Right kidney (tissue), 1 donor: ENCODE data around the gene DHRS7B.
"Not testable (repeated sequence)": the region's sequence is repeated elsewhere in the genome, so short reads cannot be mapped to it uniquely, and the experiment has no call there.

Experiments used
- DNase-seq: peaks from one replicate; pipeline ENCODE4 v3.0.0-alpha.2; 2016

DHRS7B gene

DNA sequence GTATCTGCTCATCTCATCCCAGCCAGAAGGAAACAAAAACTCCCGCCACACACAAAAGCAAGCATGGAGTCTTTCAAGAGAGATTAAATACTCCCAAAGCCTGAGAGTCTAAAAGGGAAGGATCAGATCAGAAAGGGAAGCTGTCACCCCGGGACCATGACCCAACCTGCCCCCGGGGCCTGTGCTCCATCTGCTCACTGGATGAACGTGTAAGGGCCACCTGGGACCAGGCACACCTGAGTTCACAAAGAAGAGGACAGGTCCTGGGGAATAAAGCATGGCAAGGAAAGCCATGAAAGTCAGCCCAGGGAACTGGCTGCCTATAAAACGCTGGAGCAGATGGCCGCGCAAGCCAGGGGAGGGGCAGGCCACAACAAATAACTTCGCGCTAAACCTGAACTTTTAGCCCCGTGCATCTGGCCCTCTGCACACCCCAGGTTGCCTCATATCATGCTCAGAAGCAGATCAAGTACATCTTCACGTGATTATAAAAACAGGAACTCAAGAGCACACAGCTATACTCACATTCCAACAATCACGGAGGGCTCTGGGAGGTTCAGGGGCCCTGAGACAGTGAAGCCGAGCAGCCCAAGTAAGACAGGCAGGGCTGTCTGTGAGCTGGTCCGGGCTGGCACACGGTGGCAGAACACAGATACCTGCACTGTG is 83.8 kb downstream of the DHRS7B start:
- peak; percentile 20 for DNase-seq

DNA sequence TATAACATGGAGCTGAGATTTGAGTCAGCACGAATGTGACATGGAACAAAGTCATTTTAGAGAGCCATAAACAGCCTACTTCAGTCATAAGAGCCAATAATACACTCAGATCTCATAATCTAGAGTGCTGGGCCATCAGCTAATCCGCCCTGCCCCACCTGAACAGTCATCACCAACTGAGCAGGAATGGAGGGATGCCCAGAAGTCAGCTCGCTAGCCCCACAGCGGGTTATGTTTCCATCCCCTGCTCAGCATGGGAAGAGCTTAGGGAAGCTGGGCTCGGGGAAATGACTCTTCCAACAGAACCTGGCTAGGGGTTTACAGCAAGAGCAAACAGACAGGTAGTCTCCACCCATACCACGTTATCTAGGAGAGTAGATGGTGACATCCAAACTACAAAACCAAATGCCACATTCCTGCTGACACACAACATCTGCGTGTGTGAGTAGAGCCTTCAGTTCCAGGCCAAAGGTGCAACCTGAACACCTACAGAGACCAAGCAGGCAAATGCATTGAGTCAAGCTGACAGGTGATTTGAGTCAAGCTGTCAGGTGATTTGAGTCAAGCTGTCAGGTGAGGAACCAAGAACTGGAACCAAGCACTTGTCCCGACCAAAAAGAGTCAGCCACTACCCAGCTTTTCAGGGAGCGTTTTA is 85.2 kb downstream of the DHRS7B start:
- no peak for DNase-seq

DNA sequence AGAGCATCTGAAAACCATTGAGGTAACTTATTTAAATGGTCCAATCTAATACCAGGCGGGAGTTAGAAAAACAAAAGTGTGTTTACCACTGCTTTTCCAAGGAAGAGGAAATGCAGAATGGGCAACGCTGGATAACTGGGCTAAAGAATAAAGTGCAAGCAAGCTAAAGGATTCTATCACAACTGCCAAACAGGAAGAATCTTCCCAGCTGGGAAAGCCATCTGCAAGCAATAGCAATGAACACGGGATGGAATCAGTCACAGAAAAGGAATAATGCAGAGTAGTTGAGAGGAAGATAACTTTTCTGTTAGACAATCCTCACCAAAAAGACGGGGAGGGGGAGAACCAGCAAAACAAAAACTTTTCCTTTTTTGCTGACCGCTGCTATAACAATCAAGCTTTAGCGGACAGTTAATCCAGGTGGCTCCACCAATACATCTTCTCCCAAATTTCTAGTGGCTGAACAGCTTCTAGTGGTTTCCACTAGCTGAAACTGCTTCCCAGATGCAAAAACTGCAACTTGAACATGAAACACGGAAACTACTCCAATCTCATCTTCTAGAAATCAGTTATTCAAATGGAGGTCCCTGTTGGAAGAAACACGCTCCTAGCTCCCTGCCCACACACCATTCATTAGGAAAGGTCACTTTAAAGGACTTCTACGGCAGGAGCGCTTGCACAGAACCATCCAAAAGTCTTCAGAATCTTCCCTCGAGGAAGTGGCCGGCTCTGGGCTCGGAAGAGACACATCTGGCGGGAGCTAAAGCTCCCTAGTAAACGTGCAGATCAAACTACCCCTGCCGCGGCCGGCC is 86.3 kb downstream of the DHRS7B start:
- no peak for DNase-seq

DNA sequence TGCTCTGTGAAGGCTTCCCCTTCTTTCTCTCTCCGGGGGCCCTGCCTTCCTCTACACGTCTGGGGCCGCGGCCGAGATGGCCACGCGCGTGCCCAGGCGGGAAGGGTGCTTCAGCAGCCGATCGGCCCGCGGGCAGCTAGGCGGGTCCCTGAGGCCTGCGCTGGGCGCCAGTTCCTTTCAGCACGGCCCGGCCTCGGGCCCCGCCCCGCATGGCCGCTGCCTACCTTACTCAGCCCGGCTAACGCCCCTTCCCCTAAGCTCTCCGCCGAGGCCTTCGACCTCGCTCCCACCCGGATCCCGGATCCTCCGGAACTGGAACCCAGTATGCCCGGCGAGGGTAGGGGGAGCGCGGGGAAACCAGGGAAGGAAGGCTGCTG is 86.9 kb downstream of the DHRS7B start:
- DNase-seq: peak; percentile 90

DNA sequence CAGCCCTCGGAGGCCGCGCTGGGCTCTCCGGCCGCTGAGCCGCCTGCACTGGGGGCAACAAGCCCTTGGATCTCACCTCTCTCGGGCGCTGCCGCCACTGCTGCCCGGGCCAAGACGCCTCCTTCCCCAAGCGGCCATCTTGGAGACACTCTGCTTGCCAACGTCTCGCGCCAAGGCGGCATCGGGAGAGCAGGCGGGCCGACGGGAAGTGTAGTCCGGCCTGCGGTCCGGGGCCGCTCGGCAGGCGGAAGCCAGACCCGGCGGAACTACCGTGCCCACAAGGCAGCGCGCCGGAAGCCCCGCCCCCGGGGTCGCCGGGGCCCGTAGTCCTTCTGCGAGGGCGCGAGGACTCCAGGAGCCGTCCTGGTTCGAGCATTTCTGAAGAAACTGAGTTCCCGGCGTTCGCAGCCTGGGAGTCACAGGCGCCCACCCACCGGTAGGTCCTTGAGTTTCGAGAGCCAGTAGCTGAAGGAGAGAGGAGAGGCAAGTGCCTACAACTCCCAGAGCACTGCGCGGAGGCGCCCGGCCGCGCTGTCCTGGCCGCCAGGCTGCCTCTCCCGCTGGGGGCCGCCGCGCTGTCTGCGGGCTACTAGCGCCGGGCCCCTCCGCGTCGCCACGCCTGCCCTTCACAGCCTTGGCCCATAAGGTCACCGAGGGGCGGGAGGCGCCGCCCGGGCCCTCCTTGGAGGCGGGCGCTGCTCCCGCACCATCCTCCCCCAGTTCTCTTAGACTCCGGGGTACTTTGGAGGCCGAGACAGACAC is 87.4 kb downstream of the DHRS7B start, which contains the start of gene TMEM11:
Gene TMEM11, minus strand, starts transcription at position 147 of the 762 bp plus-strand sequence. Its CDS starts 9 bp downstream, at position 138.
- peak; percentile 100 for DNase-seq

DNA sequence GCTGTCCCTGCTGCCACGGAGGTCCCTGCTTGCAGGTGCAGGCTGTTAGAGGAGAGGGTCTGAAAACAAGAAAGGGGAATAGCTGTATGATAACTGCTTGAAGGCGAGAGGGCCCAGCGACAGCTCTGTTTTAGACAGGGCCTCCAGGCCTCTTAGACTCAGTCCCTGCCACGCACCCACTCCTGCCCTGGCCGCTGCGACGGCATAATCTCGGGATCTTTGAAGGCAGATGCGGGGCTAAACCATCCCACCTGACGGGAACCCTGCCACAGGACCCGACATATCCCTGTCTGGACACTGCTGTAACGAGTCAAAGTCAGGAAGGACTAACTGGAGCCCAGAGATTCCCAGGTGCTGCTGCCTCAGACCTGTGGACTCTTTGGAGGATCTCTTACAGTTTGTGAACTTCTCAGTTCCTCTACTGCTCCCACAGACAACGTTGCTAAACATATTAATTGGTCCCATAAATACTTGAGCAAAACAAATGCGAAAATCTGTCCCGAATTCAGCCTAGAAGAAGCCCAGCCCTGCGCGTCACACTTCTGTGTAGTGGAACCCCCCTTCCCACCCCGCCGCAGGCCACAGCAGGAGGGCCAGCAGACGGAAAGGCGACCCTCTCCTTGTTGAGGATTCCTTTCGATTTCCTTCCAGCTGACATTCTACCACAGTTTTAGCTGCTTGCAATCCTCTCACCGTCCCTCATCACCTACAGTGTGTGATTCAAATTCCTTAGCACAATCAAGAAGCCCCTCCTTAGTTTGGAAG is 88.2 kb downstream of the DHRS7B start:
- no peak for DNase-seq

DNA sequence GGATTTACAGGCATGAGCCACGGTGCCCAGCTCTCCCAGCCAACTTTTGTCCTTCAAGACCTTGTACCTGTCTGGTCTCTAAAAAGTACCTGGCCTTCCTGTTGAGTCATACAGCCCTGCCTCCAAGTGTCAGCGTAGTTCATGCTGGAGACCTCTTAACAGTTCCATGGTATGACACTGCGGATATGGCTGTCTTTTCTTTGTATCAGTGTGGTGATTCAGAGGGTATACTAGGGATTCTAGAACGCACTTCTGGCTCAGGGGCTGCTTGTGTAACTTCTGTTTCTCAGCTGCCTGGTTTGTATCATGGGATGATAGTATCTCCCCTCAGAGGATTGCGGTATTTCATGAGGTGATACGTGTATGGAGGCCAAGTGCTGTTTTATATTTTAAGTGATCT is 89.2 kb downstream of the DHRS7B start:
- no peak for DNase-seq

DNA sequence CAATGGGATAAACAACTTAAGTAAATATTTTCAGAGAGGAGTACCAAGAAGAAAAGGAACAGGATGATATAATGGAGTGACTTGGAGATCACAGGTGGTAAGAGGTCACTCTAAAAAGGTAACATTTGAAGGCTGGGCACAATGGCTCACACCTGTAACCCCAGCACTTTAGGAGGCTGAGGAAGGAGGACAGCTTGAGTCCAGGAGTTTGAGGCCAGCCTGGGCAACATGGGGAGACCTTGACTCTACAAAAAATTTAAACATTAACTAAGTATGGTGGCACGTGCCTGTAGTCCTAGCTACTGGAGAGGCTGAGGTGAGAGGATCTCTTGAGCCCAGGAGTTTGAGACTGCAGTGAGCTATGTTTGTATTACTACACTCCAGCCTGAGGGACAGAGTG is 90.6 kb downstream of the DHRS7B start:
- no peak for DNase-seq

DNA sequence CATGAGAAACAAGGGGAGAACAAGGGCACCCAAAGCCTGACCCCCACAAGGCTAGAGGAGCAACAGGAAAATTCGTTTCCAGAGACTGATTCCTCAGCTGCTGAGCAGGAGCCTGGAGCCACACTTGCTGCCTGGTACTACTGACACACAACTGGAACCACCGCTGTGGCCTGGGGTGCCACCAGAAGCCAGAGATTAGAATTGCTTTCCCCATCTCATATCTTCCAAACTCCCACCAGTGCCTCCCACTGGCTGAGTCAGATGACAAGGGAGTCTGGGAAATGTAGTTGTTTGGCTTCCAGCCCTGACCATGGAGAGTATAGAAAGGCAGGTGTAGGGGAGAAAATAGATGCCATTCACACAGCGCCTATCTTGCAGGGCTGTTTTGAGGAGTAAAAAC is 91.3 kb downstream of the DHRS7B start:
- no peak for DNase-seq

DNA sequence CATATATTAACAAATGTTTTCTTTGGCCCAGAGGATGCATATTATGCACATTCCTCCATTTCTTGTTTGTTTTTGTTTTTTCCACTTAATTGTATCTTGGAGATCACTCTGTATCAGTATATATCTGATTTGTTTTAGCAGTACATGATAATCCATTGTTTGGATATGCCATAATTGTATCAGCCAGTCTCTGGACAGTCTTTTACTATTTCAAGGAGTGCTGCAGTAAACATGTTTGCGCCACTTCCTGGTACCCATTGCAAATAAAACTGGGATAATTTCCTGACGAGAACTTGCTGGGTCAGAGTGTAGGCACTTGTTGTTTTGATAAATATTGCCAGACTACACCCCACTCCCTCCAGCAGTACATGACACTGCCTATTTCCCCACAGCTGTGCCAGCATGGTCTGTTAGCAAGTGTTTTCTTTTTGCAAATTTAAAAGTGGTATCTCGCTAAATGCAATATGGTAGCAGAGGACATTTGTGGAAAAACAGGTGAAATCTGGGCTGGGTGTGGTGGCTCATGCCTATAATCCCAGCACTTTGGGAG is 92.1 kb downstream of the DHRS7B start:
- no peak for DNase-seq

DNA sequence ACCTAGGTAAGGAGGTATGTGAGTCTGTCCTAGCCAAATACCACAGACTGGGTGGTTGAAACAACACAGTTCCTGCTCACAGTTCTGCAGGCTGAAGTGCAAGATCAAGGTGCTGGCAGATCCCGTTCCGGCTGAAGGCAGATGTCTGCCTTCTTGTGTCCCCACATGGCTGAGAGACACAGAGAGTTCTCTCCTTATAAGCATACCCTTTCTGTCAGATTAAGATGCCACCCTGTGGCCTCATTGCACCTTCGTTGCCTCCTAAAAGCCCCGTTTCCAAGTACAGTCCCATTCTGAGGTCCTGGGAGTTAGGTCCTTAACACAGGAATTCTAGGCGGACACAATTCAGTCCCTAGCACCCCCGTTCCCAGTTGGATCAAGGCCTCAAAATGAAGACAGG is 96.3 kb downstream of the DHRS7B start:
- DNase-seq: no peak

DNA sequence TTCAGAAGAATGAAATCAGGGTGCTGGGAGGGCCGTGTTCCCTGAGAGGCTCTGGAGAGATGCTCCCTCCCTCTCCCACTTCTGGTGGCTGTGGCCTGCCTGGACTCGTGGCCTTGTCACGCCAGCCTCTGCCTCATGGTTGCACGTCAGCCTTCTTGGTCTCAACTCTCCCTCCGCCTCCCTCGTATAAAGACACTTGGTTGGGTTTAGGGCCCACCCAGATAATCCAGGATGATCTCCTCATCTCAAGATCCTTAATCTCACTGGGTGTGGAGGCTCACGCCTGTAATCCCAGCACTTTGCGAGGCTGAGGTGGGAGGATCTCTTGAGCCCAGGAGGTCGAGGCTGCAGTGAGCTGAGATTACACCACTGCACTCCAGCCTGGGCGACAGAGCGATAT is 100.5 kb downstream of the DHRS7B start:
- DNase-seq: not testable (repeated sequence)

DNA sequence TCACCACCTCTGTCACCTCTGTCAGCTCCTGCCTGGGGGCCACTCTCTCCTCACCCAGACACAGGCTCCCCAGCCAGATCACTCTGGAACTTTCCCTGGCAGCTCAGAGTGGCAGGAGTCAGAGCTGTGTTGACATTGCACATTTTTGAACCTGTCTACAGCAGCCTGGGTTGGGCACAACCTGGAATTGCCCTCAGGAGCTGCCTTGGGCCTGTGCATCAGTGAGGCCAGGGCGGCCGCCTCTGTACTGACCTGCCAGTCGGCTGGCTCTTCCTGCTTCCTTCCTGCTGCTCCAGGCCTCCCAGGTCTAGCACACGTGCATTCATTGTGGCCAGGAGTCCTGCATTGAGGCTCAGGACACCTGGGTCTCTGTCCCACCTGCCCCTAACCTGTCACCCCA is 101.3 kb downstream of the DHRS7B start:
- no peak for DNase-seq

DNA sequence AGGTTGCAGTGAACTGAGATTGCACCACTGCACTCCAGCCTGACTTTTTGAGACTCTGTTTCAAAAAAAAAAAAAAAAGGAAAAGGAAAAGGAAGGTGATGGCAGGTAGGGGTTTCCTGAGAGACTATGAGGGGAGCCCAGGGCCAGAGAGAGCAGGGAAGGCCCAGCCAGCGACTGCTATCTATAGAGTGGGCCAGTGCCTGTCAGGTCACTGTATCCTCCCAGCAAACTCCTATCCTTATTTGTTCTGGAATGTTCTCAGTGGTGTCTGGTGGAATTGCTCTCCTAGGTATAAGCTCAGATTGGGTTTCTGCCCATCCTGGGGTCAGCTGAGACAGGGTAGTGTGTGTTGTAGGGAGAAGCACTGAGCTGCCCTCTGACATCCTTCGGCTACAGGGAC is 102.1 kb downstream of the DHRS7B start:
- no peak for DNase-seq

DNA sequence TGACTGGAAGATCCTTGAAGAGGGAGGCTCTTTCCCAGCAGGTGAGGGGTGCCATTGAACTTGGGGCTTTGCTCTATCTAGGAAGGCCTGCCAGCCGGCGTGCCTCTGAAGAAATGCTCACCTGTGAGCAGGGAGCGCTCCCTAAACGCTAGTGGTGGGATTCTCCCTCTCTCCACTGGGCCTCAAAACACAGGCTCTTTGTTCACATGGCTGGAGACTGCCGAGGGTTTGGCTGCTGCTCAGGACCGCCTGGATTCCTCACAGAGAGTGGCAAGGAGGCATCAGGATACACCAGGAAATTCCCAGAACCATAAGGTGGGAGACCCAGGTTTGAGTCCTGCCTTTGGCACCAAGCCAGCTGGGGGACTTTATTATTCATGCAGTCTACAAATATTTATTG is 104.8 kb downstream of the DHRS7B start:
- no peak for DNase-seq

DNA sequence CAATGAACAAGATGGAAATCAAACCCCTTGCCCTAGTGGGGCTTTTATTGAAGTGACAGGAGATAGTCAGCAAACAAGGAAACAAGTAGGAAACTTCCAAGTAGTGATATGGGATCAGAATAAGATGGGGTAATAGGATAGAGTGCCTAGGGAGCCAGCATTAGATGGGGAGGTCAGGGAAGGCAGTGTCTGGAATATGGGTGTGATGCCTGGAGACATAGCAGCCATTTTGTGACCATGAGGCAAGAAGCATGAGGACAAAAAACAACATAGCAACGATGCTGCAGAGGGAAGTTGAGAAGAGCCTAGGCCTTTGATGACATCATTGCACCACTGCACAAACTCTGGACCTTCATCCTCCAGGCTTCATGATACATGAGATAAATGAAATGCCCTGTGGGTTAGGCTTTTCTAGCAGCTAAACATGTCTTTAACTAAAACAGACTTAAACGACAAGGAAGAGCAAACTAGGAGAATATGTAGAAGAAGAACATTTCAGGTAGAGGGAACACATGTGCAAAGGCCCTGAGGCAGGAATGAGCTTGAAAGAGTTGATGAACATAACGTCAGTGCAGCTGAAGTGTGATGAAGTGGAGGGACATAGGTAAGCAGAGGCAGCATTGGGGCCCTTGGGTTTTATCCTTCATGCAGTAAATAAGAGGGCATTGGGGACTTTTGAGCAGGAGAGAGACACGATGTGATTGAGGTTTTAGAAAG is 105.4 kb downstream of the DHRS7B start:
- DNase-seq: no peak

DNA sequence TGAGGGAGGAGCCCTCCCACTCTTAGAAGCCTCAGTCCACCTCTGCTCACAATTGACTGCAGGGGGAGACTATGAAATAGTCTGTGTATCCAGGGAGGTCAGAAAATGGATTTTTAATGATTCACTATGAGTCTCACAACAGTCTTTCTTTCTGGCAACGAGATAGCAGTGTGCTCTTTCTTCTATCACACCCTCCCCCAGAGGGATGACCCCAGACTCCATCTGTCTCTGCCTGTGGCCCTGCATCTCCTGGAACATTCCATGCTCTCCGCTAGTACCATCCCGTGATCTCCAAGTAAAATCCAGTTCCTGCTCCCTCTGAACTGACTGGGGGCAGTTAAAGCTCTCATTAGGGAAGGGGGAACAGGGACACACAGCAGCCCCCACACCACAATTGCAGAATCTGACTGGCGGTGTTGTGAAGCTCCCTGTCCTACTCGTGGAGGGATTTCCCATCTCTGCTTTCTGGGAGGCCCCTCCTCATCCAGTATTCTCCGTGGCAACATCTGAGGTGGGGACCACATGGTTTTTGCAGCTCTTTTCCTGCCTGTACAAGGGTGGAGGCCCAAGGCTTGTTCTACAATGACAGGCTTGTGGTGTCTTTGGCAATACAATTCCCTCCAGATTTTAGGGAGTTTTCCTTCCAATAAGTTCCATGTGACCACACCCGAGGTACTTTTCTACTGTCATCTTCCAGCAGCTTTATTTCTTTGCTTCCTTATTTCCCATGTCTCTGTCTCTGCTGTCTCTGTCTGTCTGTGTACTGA is 107.0 kb downstream of the DHRS7B start:
- DNase-seq: no peak

DNA sequence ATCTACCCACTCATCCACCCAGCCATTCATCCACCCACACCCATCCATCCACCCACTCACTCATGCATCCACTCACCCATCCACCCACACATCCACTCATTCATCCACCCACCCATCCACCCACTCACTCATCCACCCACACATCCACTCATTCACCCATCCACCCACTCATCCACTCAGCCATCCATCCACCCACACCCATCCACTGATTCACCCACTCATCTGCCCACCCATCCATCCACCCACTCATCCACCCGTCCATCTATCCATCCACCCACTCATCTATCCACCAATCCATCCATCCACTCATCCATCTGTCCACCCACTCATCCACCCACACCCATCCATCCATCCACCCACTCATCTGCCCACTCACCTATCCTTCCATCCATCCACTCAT is 109.2 kb downstream of the DHRS7B start:
- DNase-seq: no peak

DNA sequence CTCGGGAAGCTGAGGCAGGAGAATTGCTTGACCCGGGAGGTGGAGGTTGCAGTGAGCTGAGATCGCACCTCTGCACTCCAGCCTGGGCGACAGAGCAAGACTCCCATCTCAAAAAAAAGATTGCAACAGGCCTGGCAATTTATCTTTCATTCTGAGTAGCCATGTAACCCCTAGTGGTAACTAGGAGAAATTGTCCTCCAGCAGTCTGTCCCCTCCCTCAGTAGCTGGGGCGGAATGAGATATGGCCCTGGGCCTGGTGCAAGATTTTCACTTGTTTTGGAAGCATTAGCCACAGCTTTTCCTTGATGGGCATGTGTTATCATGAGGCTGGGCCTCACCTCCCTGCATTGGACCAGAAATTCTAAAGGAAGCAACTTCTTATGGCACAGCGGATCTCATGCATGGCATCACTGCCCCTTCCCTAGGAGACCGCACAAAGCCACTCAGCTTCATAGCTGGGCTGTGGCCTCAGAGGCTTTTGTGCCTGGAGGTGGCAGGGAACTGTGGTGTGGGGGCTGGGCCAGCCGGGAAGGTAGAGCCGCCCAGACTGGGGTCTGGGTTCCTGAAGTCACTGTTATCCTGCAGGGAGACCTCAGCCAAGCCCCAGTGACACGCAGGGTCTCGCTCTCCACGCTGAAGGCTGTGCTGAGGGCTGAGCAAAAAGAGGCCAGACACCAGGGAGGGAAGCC is 113.1 kb downstream of the DHRS7B start:
- no peak for DNase-seq
